GM19328 (cell line): Measurements from ENCODE around the gene RBM10.

ENCODE experiments used
- ATAC-seq: cut with Tn5 transposase; IDR thresholded peaks from one replicate; pipeline ENCODE4 v1.9.1; 2021; ENCODE audit warnings: mild to moderate bottlenecking, moderate library complexity; ENCODE audit not compliant: unreplicated experiment

The RBM10 gene

DNA sequence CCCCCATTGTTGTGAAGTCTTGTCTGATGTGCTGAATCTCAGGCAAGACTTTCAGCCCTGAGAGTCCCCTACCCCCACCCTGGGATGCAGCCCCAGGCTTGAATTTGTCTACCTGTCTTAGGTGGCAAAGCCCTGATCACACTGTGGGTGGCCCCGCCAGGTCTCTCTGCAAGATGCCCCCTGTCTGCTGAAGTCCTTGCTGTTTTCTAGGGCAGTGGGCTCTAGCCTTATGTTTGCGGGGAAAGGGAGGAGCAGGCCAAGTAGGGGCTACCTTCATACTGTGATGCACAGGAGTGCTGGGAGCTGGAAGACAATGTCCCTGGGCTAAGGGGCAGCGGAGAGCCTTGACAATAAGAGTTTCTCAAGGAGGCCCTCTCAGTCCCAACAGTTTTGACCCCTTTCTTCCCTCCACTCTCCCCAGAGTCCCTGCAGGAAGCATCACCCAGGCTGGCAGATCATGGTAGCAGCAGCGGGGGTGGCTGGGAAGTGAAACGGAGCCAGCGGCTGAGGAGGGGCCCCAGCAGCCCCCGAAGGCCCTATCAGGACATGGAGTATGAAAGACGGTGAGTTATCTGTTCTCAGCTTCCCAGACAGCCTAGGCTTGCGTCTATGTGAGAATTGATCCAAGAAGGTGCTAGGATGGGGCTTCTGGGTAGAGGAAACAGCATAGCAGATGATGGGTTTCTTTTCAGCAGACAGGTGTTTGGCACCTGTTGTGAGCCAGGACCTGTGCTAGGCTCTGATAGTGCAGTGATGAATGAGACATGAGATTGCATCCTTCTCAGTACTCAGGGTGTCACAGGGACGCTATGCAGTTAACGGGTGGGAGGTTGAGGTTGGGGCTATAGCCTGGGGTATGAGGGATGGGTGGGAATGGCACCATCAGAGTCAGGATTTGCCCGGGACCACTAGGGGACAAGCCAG lies 2.2 kb downstream of the RBM10 start:
- ATAC-seq, result no peak

DNA sequence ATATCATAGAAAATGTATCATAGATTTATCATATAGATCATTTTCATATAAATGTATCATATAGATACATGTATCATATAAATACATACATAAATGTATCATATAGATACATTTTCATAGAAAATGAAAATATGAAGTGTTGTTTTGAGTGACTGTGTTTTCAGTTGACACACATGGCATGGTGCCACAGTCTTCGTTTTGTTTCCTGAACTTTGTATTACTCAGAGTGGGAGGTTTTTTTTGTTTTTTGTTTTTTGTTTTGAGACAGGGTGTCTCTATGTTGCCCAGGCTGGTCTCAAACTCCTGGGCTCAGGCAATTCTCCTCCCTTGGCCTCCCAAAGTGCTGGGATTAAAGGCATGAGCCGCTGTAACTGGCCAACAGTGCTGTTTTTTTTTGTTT lies 3.9 kb downstream of the RBM10 start:
- no peak for ATAC-seq

DNA sequence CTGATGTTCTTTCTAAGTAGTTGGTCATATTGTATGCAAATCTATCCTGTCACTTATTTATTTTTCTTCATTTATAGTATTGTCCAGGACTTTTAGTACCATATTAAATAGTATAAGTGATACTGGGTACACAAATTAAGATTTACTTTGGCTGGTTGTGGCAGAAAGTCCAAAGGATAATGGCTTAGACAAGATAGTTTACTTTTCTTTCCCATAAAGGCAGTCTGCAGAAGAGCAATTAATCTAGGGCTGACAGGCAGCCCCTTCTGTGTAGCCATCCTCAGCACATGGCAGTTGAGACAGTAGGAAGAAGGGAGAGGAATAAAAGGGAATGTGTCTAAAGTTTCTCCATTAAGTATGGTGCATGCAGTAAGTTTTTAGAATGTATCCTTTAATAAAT lies 6.4 kb downstream of the RBM10 start:
- no peak for ATAC-seq

DNA sequence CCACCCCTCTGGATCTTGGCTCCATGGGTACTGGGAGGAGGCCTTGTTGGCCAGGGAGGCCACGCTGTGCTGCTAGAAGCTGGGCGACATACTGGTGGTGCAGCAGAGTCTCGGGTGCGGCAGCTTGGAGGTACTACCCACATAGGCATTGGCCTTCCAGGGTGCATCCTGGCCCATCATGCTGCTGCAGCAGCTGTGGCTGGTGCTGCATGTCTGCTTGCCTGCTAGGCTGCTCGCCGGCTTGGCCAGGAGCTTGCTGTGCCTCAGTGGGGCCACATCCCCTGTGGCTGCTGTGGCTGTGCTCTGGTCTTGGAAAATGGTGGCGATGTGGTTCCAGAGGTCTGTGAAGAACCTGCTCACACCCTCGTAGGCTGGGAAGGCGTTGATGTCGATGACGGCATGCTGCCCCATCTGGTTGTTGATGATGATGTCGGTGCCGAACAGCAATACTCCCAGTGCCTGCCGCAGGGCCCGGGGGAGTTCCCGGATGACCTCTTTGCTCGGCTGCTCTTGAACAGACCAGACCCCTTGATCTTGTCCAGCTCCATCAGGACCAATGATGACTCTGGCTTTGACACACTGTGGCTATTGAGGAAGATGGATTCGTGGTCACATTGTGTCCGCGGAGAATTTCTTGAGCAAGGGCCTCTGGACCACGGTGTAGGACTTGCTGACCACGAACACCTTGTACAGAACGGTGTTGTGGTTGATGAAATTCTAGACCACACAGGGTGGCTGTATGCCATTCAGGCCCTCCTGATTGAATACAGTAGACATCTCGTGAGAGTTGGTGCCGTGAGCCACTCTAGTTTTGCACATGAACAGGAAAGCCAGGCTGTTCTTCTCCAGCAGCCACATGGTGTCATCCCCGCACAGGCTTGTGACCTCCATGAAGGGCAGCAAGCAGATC lies 11.8 kb downstream of the RBM10 start:
- no peak for ATAC-seq

DNA sequence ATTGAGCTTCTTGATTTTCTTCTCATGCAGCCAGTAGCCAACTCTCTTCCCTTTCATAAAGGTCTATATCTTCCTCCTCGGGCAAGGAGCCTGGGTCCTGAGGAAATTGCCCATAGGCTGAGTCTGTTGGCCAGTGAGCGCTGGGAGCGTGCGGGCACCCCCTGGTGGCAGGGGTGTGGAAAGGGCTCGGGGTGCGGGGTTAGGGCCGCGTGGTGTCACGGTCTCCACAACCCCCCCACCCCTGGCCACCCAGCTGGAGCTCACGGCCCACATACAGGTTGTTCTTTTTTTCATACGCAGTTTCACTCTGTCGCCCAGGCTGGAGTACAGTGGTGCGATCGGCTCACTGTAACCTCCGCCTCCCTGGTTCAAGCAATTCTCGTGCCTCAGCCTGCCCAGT lies 13.1 kb downstream of the RBM10 start:
- no peak for ATAC-seq

DNA sequence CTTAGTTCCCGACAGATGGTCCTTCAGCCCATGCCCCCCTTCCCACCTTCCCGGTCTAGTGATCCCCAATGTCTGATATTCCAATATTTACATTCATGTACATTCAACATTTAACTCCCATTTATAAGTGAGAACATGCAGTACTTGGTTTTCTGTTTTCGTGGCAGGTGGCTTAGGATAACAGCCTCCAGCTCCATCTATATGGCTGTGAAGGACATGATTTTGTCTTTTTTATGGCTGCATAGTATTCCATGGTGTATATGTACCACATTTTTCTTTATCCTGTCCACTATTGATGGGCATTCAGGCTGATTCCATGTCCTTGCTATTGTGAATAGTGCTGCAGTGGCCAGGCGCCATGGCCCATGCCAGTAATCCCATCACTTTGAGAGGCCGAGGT lies 13.8 kb downstream of the RBM10 start:
- no peak for ATAC-seq

DNA sequence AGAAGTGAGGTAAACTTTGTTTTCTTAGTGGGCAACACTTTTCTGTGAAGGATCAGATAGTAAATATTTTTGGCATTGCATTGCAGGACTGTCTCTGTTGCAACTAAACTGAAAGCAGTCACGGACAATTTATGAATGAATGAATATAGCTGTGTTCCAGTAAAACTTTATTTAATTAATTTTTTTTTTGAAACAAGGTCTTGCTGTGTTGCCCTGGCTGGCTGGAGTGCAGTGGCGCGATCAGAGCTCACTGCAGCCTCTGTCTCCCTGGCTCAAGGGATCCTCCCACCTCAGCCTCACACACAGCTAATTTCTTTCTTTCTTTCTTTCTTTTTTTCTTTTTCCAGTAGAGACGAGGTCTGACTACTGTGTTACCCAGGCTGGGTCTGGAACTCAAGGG lies 15.8 kb downstream of the RBM10 start:
- no peak for ATAC-seq

DNA sequence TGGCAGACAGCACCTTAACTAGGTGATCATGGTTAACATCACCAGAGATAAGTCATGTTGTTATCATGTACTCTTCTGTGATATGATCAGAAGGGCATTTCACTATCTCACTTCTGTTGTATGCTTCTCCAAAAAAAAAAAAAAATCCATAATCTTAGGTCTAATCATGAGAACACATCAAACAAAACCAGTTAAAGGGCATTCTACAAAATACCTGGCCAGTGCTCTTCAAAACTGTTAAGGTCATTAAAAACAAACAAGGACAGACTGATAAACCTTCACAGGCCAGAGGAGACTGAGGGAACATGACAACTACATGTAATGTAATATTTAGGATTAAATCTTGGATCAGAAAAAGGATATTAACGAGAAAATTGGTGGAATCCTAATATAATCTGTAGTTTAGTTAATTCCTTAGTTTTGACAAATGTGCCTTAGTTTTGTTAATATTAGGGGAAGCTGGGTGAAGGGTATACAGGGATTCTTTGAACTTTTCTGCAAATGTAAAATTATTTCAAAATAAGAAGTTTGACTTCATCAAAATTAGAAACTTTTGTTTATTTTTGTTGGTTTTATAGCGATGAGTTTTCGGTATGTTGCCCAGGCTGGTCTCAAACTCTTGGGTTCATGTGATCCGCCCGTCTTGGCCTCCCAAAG lies 18.0 kb downstream of the RBM10 start:
- ATAC-seq, result no peak

DNA sequence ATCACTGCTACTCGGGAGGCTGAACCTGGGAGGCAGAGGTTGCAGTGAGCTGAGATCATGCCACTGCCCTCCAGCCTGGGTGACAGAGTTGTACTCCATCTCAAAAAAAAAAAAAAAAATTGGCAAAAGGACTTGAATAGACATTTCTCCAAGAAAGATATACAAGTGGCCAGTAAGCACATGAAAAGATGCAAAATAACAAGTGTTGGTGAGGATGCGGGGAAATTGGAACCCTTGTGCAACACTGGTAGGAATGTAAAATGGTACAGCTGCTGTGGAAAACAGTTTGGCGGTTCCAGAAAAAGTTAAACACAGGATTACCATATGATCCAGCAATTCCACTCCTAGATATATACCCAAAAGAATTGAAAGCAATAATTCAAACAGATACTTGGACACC lies 19.4 kb downstream of the RBM10 start:
- no peak for ATAC-seq

DNA sequence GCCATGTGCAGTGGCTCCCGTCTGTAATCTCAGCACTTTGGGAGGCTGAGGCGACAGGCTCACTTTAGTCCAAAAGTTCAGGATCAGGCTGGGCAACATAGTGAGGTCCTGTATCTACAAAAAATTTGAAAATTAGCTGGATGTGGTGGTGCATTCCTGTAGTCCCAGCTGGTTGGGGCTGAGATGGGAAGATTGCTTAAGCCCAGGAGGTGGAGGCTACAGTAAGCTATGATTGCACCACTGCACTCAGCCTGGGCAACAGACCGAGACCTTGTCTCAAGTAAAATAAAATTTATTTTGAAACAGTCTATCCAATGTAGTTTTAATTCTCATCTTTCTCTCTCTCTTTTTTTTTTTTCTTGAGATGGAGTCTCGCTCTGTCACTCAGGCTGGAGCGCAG lies 21.1 kb downstream of the RBM10 start:
- no peak for ATAC-seq

DNA sequence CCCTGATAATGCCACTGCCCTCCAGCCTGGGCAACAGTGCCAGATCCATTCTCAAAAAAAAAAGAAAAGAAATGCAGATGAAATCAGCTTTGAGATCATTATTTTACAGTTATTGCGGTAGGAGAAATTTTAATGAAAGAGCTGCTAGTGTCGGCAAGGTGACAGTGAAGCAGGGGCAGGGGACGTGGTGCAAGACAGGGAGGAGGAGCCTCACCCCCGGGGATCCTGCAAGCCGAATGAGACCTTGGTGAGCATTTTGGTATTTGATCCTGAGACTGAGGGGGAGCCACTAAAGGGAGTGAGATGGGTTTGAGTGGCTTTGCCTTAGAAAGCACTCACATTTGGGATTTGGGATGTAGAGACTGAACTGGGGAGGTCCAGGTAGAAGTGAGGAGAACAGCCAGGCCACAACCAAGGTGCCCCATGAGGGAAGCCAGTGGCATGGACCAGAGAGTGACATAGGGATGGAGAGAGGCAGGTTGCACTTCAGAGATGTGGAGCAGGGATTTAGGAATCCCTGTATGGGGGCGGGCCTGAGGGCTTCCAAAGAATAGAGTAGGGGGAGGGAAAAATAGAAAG lies 23.6 kb downstream of the RBM10 start:
- ATAC-seq, result no peak

DNA sequence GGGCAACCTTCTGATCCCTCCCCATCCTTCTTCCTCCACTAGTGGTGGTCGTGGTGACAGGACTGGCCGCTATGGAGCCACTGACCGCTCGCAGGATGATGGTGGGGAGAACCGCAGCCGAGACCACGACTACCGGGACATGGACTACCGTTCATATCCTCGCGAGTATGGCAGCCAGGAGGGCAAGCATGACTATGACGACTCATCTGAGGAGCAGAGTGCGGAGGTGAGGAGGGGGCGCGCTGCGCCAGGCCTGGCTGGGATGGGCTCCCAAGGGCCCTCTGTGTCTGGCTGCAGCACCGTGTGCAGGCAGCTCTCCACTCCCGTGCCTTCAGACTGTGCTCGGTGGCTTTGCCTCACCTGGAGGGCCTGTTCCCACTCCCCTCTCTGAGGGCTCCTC lies 24.3 kb downstream of the RBM10 start:
- no peak for ATAC-seq

DNA sequence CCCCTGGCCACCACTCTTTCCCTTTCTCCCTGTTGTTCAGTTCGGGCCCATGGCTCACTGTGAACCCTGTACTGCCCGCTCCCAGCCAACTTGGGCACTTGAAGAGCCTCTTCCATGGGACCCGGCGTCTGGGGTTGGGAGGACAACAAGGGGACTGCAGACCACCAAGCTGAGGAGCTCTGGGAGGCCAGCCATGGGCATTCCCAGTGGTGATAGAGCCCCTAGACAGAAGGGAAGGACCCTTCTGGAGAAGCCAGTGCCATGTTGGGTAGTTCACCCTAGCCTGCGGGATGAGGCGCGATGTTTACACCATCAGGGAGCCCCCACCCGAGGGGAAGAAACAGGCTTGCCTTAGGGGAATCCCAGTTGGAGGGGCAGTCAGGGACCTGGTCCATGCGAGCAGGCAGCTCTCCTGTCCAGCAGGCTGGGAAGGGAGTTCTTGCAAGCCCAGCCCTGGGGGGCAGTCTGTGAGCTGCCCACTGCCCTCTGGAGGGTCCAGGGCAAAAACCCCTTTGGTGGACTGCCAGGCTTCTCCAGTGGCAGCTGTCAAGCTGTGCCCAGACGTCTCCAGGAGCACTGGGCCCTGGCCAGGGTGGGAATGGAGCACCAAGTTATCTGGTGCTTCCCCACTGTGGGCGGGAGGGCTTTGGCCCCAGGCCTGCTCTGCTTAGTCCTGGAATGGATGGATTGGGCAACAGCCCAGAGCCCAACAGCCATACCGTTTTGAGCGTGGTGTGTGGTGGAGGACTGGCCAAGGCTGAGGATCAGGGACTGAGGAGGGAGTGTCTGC lies 24.9 kb downstream of the RBM10 start:
- ATAC-seq, result no peak

DNA sequence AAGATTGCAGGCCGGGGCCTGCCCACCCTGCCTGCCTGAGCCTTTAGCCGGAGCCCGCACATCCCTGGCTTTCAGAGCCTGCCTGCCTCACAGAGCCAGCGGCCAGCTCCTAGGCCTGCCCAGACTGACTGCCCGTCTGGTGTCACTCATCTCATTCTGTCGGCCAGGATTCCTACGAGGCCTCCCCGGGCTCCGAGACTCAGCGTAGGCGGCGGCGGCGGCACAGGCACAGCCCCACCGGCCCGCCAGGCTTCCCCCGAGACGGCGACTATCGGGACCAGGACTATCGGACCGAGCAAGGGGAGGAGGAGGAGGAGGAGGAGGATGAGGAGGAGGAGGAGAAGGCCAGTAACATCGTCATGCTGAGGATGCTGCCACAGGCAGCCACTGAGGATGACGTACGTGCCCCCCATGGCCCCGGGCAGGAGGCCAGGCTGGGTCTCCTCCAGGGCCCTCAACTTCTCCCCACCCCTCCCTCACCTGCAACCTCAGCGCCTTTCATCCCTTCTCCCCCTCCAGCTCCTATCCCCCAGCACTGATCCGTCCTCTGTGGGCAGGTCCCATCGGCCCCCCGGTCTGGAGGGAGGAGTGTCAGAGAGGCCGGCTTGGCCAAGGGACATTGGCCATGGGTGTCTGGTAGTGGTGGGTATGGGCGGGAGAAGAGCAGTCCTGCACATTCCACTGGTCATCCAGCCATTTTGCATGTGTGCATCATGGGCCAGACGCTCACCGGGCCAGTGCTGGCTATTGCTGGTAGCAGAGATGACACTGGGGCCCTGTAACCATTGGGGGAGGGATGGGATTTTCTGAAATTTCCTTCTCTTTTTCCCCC lies 26.1 kb downstream of the RBM10 start:
- ATAC-seq, result no peak

DNA sequence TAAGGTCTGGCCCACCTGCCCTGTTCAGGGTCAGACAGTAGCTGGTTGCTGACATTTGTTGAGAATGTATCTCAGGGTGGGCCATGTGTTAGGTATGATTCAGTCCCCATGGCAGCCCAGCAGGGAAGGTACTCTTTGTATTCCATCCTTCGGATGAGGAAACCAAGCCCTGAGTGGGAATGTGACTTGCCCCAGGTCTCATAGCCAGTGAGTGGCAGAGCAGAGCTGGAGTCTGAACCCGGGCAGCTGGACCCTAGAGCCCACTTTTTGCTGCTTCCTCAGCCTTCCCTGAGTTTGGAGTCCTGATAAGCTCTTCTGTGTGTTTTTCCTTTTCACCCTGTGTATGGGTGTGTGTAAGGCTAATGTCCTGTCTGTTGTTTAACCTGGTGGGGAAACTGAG lies 27.0 kb downstream of the RBM10 start:
- no peak for ATAC-seq

DNA sequence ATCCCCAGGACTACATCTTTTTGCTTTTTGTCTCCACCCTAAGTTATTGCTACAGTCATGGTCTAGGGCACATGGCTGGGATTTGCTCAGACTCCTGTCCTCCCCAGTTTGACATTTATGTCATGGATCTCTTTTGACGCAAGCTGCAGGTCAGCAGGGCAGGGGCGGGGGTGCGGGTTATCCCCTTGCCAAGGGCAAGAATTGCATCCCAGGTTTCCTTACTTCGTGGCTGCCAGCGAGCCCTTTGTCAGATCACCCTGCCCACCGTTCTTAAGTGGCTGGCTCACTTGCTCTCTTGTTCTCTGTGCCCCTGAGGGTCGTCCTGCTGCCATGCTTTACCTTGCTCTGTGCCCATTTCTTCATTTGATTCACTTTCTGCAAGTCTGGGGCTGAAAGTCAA lies 27.5 kb downstream of the RBM10 start:
- ATAC-seq, result no peak

DNA sequence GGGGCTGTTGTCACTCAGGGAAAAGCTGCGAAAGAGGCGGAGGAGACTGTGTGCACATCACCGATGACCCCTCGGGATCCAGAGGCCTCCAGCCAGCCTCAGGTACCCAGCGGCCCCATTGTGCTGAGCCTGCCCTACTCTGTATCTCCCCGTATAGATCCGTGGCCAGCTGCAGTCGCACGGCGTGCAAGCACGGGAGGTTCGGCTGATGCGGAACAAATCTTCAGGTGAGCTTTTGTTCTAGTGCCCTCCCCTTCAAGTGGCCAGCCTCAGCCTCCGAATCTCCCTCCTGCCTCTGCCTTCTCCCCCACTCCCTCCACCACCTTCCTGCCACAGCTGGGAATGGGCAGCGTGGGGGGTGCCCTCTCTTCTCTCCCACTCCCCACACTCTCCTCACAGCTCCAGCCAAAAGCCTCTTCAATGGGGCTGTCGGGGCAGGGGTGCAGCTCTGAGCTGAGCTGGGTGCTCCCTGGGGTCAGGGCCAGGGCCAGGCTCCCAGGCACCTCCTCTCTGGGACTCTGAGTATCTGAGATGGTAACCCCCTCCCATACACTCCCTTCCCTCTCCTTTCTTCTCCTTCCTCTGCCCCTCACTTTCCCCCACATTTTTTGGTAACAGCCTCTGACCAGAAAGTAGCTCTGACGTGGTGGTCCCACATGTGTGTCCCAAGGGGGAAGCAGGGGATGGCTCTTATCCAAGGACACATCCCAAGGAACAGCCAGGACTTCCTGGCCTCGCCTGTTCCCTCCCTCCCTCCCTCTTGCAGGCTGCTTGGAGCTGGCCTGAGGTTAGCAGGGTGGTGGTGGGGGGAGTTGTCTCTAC lies 28.2 kb downstream of the RBM10 start:
- no peak for ATAC-seq

DNA sequence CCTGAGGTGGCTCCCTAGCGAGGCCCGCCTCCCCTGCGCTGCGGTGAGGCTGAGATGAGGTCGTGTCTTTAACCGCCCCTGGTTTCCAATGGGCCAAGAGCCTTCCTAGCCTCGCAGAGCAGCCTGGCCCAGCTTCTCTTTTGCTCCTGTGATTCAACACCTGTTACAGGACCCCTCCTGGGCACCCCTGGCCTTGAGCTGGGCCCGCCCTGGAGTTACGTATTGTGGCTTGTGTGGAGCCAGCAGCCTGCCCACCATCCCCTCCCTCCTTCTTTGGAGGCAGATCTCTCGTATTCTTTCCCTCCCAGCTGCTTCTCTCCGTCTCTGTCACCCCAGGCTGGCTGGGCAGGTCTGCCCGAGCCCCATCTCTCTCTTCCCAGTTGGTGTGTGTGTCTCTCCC lies 29.4 kb downstream of the RBM10 start:
- ATAC-seq, result no peak
